Adrenal gland (tissue), 12 donors: Measurements from ENCODE around the gene GLDN. TPM values are rescaled to one million over a fixed set of nuclear protein-coding genes. Genes with fewer than 3 reads are reported as not detected.
A peak's percentile ranks its signal among the peaks of the same experiment; 100 is the strongest.

Experiments used
- DNase-seq, 7 donors: peaks; one replicate each; pipeline ENCODE4 v3.0.0-alpha.2; 2019 to 2020
- H3K27ac ChIP-seq, 5 donors: fragments of 200-600 bp; sonication (generic) in 4 of 5; 1 replicate in 3 of 5; 2 replicates in 2 of 5; pipeline versions ENCODE4 v1.5.1 to v1.8.0; 2016 to 2020; ENCODE audit warnings: mild to moderate bottlenecking in 1 of 5
- H3K27me3 ChIP-seq: fragments of 200-600 bp; 2 replicates; pipeline ENCODE4 v1.8.0; 2021
- H3K36me3 ChIP-seq, 2 donors: fragments of 200-600 bp; replicated peaks in 1 of 2; 1 replicate in 1 of 2; 2 replicates in 1 of 2; pipeline versions ENCODE4 v1.5.1 to v1.8.0; 2018 to 2022
- H3K4me1 ChIP-seq, 2 donors: fragments of 200-600 bp; replicated peaks in 1 of 2; 1 replicate in 1 of 2; 2 replicates in 1 of 2; pipeline versions ENCODE4 v1.5.1 to v1.8.0; 2018 to 2021
- H3K4me3 ChIP-seq, 4 donors: fragments of 200-600 bp; sonication (generic) in 3 of 4; one replicate each; pipeline ENCODE4 v1.5.1; 2016 to 2018
- H3K9me3 ChIP-seq, 3 donors: fragments of 200-600 bp; sonication (generic) in 1 of 3; replicated peaks in 1 of 3; 1 replicate in 2 of 3; 2 replicates in 1 of 3; pipeline versions ENCODE4 v1.5.1 to v1.8.0; 2016 to 2021
- POLR2A ChIP-seq, 2 donors: fragments of 450-650 bp; IDR thresholded peaks; one replicate each; pipeline ENCODE4 v1.6.1; 2017; ENCODE audit warnings: antibody characterized with exemption in 2 of 2, mild to moderate bottlenecking in 2 of 2, moderate library complexity in 1 of 2
- WGBS, 4 donors: extraction: QIAGEN DNeasy Blood & Tissue Kit in 2 of 4; methylation state at CpG; one replicate each; pipeline versions ENCODE4 v1.1.5 to v1.1.7; 2013 to 2017; 5-methylcytosine and 5-hydroxymethylcytosine counted together
- intact Hi-C, 2 donors: fragments of 100-400 bp; cut with DNase I; formaldehyde crosslinking; loops; one replicate each; pipeline versions ENCODE4 v1.14.1 to v1.15.0; 2022 to 2023
- polyA plus RNA-seq, 3 donors: library from polyadenylated mRNA; stranded (reverse); fragments of 200-250 nt in 2 of 3; fragments of 350-450 nt in 1 of 3; fragmentation: Illumina TruSeq in 1 of 3; extraction: RNeasy Lipid Tissue Mini Kit (QIAGEN cat#74804) in 1 of 3; gene quantifications; one replicate each; pipeline ENCODE4 v1.2.3, GENCODE V29; 2013 to 2014
- total RNA-seq, 9 donors: library from RNA; depleted of rRNA in 4 of 9; stranded (reverse); fragments of >200 nt in 4 of 9; fragments of 120-200 nt in 1 of 9; fragmentation: NEBNext Ultra II Directional in 1 of 9; extraction: Animal tissue kit (Norgen Biotek cat#: 25700) in 1 of 9; gene quantifications; one replicate each; pipeline versions ENCODE4 v1.1.0 to v1.2.4, GENCODE V29; 2013 to 2023
- TF ChIP-seq, protein P1 (sequence below), 6 experiments: fragments of 450-650 bp in 4 of 6; fragments of 200-600 bp in 2 of 6; sonication (generic) in 1 of 6; IDR thresholded peaks; 1 replicate in 5 of 6; 2 replicates in 1 of 6; pipeline versions ENCODE4 v1.5.1 to v1.8.0; 2016 to 2021; ENCODE audit warnings: antibody characterized with exemption in 6 of 6, mild to moderate bottlenecking in 2 of 6, moderate library complexity in 1 of 6
- donor health status: healthy with polysubstance abuse.
- donor health status: Bipolar disorder and iron deficiency.
- donor health status: DM: yes; HTN: yes; CAD: no.
- donor health status: DM: no; HTN: no; CAD: no.
- donor health status: DM: no; HTN: no; CAD: no.
- donor health status: DM: yes; HTN: yes; CAD: no.

Gene GLDN
- total and polyA plus RNA-seq, 12 donors = 0.44 to 30.8 (median 5.9) TPM

GRCh38 chr15:51303462-51303980, 37.9 kb upstream of the GLDN start:
- no peak for DNase-seq
- intact Hi-C loops = no loop called here
- H3K4me3 ChIP-seq = no peak overlapping the region
- H3K4me1 ChIP-seq = no peaks in the 10 kb centered on the region
- H3K27me3 ChIP-seq = no peaks in the 10 kb centered on the region
- 61 to 79% (median 71%) methylated on average over 2 of the region's 2 CpGs for WGBS, 4 donors
- TF ChIP-seq, protein P1, sequence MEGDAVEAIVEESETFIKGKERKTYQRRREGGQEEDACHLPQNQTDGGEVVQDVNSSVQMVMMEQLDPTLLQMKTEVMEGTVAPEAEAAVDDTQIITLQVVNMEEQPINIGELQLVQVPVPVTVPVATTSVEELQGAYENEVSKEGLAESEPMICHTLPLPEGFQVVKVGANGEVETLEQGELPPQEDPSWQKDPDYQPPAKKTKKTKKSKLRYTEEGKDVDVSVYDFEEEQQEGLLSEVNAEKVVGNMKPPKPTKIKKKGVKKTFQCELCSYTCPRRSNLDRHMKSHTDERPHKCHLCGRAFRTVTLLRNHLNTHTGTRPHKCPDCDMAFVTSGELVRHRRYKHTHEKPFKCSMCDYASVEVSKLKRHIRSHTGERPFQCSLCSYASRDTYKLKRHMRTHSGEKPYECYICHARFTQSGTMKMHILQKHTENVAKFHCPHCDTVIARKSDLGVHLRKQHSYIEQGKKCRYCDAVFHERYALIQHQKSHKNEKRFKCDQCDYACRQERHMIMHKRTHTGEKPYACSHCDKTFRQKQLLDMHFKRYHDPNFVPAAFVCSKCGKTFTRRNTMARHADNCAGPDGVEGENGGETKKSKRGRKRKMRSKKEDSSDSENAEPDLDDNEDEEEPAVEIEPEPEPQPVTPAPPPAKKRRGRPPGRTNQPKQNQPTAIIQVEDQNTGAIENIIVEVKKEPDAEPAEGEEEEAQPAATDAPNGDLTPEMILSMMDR (IDR thresholded peaks at IDR 0.05) = no peak
- no peak for TF ChIP-seq POLR2A (IDR thresholded peaks at IDR 0.05)
- H3K27ac ChIP-seq = no peak overlapping the region
- H3K9me3 ChIP-seq = no peaks in the 10 kb centered on the region
- H3K36me3 ChIP-seq = no peaks in the 10 kb centered on the region

- Histone ChIP-seq H3K27ac (no peak overlapping the region), H3K4me3 (no peak overlapping the region), H3K36me3 (no peaks in the 10 kb centered on the region), H3K27me3 (no peaks in the 10 kb centered on the region), H3K4me1 (peaks cover 0 to 8% of the 10 kb centered on the region in 2 donors), H3K9me3 (no peaks in the 10 kb centered on the region)
- TF ChIP-seq, protein P1 (IDR thresholded peaks at IDR 0.05) = no peak
- TF ChIP-seq POLR2A (IDR thresholded peaks at IDR 0.05) = no peak
- 79 to 89% (median 87%) methylated on average over 3 of the region's 3 CpGs for WGBS, 4 donors
- intact Hi-C loops = no loop called here
- DNase-seq = no peak
Observed at GRCh38 chr15:51307325-51307724, 34.1 kb upstream of the GLDN start.

DNA sequence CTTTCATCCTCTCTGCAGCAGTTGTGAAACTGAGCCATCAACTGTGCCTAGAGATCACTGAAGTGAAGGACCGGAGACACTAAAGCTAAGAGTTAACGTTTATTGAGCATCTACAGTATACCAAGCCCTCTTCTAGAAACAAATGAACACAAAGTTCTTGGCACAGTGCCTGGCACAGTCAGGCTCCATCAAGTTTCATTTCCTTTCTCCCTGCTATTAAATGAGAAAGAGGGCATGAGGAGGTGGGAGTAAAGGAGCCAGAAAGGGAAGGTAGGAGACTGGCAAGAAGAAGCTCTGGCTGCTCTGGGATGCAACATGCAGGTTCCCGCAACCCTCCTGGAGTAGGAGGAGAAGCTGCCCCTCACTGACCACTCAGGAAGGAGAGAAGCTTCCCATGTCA, 33.6 kb upstream of the GLDN start:
- no peak overlapping the region for H3K4me3 ChIP-seq
- no peak for TF ChIP-seq POLR2A (IDR thresholded peaks at IDR 0.05)
- TF ChIP-seq, protein P1 (IDR thresholded peaks at IDR 0.05) = no peak
- DNase-seq = peak in 3 of 7 donors; percentile 22 to 35 (median 30)
- H3K36me3 ChIP-seq = no peaks in the 10 kb centered on the region
- intact Hi-C loops = no loop called here
- H3K4me1 ChIP-seq = peaks cover 0 to 8% of the 10 kb centered on the region in 2 donors
- H3K9me3 ChIP-seq = no peaks in the 10 kb centered on the region
- no peaks in the 10 kb centered on the region for H3K27me3 ChIP-seq
- WGBS, 4 donors = 53 to 75% (median 66%) methylated on average over 3 of the region's 3 CpGs
- H3K27ac ChIP-seq = no peak overlapping the region

GRCh38 chr15:51310064-51310463, 31.4 kb upstream of the GLDN start:
- H3K4me3 ChIP-seq = no peak overlapping the region
- H3K27ac ChIP-seq = peak overlapping the region in 3 of 5 donors; percentile 40 to 55 (median 54)
- no peaks in the 10 kb centered on the region for H3K27me3 ChIP-seq
- WGBS, 4 donors = 47 to 84% (median 57%) methylated on average over 2 of the region's 2 CpGs
- peaks cover 0 to 8% of the 10 kb centered on the region in 2 donors for H3K4me1 ChIP-seq
- no peaks in the 10 kb centered on the region for H3K9me3 ChIP-seq
- peak in 5 of 7 donors; percentile 26 to 47 (median 35) for DNase-seq
- no peaks in the 10 kb centered on the region for H3K36me3 ChIP-seq
- TF ChIP-seq, protein P1 (IDR thresholded peaks at IDR 0.05) = no peak
- no peak for TF ChIP-seq POLR2A (IDR thresholded peaks at IDR 0.05)
- intact Hi-C loops = no loop called here
